Activated B cell treated with CpG ODN at 0.5 μM for 24 hours (primary cell): ENCODE data around the gene CH25H. TPM values are rescaled to one million over a fixed set of nuclear protein-coding genes. Genes with fewer than 3 reads are reported as not detected.

Experiments used
- ATAC-seq: fragments of 200-7000 bp; cut with Tn5 transposase; one replicate; pipeline ENCODE4 v1.10.0; 2021; ENCODE audit warnings: low read depth, mild to moderate bottlenecking, moderate library complexity
- CTCF ChIA-PET: fragments of 350-600 bp; sonication (Branson Sonifier 250); formaldehyde crosslinking; loops from one replicate; lab custom pipeline; 2021; ENCODE audit warnings: antibody characterized with exemption; lab: Charles Lee
- POLR2A ChIA-PET: fragments of 350-600 bp; sonication (Branson Sonifier 250); formaldehyde crosslinking; loops from one replicate; lab custom pipeline; 2021; ENCODE audit warnings: antibody characterized with exemption; lab: Charles Lee
- DNase-seq: peaks from one replicate; pipeline ENCODE4 v3.0.0; 2022
- H3K27ac Mint-ChIP-seq: one replicate; pipeline ENCODE4 v1.8.0; 2020; ENCODE audit warnings: mixed read lengths
- H3K27me3 Mint-ChIP-seq: one replicate; pipeline ENCODE4 v1.8.0; 2021; ENCODE audit warnings: mixed read lengths
- H3K36me3 Mint-ChIP-seq: one replicate; pipeline ENCODE4 v1.8.0; 2021; ENCODE audit warnings: low read depth, mixed read lengths
- H3K4me1 Mint-ChIP-seq: one replicate; pipeline ENCODE4 v1.8.0; 2021; ENCODE audit warnings: mixed read lengths
- H3K4me3 Mint-ChIP-seq: one replicate; pipeline ENCODE4 v1.8.0; 2020; ENCODE audit warnings: mild to moderate bottlenecking, mixed read lengths
- H3K9me3 Mint-ChIP-seq: one replicate; pipeline ENCODE4 v1.8.0; 2020; ENCODE audit warnings: mixed read lengths
- CTCF ChIP-seq: fragments of 200-600 bp; IDR thresholded peaks from one replicate; pipeline ENCODE4 v1.8.0; 2022; ENCODE audit warnings: antibody characterized with exemption, mild to moderate bottlenecking
- intact Hi-C: fragments of 100-400 bp; cut with micrococcal nuclease; formaldehyde crosslinking; loops from one replicate; pipeline ENCODE4 v1.15.1; 2024
- total RNA-seq: library from RNA; stranded (reverse); gene quantifications from 2 replicates; pipeline ENCODE4 v1.2.3, GENCODE V29; 2022

The CH25H gene
- total RNA-seq, 1 donor from 2014 or later = not detected

GRCh38 chr10:89156161-89156835 is 50.8 kb downstream of the CH25H start:
- Mint-ChIP-seq H3K4me3 (no peak overlapping the region), H3K27me3 (peaks cover 2% of the 10 kb centered on the region), H3K36me3 (no peaks in the 10 kb centered on the region), H3K9me3 (no peaks in the 10 kb centered on the region), H3K27ac (no peak overlapping the region), H3K4me1 (peaks cover 12% of the 10 kb centered on the region)
- TF ChIP-seq CTCF = no peak
- no peak for ATAC-seq
- no peak for DNase-seq
- ChIA-PET CTCF (no interaction called here), POLR2A (no interaction called here)
- intact Hi-C loops = no loop called here

Other genes with a start within 250 kb of the CH25H start
- gene FAS, start 216.5 kb downstream of the CH25H start, total RNA-seq = 18.2 and 22.6 TPM in 2 replicates
- gene LIPA, start 44.5 kb upstream of the CH25H start, total RNA-seq = 32.8 and 35.3 TPM in 2 replicates
- 4.9 and 5.7 TPM in 2 replicates for gene IFIT2, start 94.7 kb upstream of the CH25H start, total RNA-seq
- gene IFIT3, start 120.7 kb upstream of the CH25H start, total RNA-seq = 3.2 TPM in 2 replicates
- gene IFIT1B, start 170.7 kb upstream of the CH25H start, total RNA-seq = not detected in 2 replicates
- gene IFIT1, start 185.3 kb upstream of the CH25H start, total RNA-seq = 0.95 and 1.3 TPM in 2 replicates
- 20.0 and 21.3 TPM in 2 replicates for gene IFIT5, start 207.3 kb upstream of the CH25H start, total RNA-seq